GM21737 (cell line): Measurements from ENCODE around the gene ASB10.

Source experiments
- ATAC-seq: cut with Tn5 transposase; IDR thresholded peaks from one replicate; pipeline ENCODE4 v1.9.1; 2021; ENCODE audit warnings: mild to moderate bottlenecking, moderate library complexity; ENCODE audit not compliant: unreplicated experiment

ASB10 gene

GRCh38 chr7:151125846-151126481 is 61.1 kb downstream of the ASB10 start:
- no peak for ATAC-seq
